ENCODE data around the gene APOL2.
"Not testable (repeated sequence)": the region's sequence is repeated elsewhere in the genome, so short reads cannot be mapped to it uniquely, and the experiment has no call there.

Gene APOL2

GRCh38 chr22:36215981-36216380 lies 23.3 kb downstream of the APOL2 start:
- peaks cover 91% of the 10 kb centered on the region for H3K27me3 Mint-ChIP-seq
- no peak overlapping the region for H3K27ac Mint-ChIP-seq
- no peaks in the 10 kb centered on the region for H3K36me3 Mint-ChIP-seq
- no peaks in the 10 kb centered on the region for H3K9me3 Mint-ChIP-seq
- CTCF ChIA-PET: interaction anchor here (0.7 to 2.0 kb wide), 2 partner anchors 21 to 150 kb away, joined by 3 to 5 read pairs; no protein-coding TSS in a partner anchor
- no peak overlapping the region for H3K4me3 Mint-ChIP-seq
- no peak for DNase-seq
- peaks cover 3% of the 10 kb centered on the region for H3K4me1 Mint-ChIP-seq

GRCh38 chr22:36213586-36213985 lies 25.7 kb downstream of the APOL2 start:
- no peak for DNase-seq
- H3K4me3 Mint-ChIP-seq: no peak overlapping the region
- H3K9me3 Mint-ChIP-seq: peaks cover 4% of the 10 kb centered on the region
- H3K27ac Mint-ChIP-seq: no peak overlapping the region
- CTCF ChIA-PET: interaction anchor here (1.3 to 1.5 kb wide), 2 partner anchors 19 to 64 kb away, joined by 3 read pairs; no protein-coding TSS in a partner anchor
- peaks cover 92% of the 10 kb centered on the region for H3K27me3 Mint-ChIP-seq
- no peaks in the 10 kb centered on the region for H3K36me3 Mint-ChIP-seq
- peaks cover 6% of the 10 kb centered on the region for H3K4me1 Mint-ChIP-seq

GRCh38 chr22:36212901-36213300 lies 26.4 kb downstream of the APOL2 start:
- Mint-ChIP-seq H3K9me3 (peaks cover 4% of the 10 kb centered on the region), H3K27me3 (peaks cover 86% of the 10 kb centered on the region), H3K4me3 (no peak overlapping the region), H3K27ac (no peak overlapping the region), H3K36me3 (no peaks in the 10 kb centered on the region), H3K4me1 (peaks cover 6% of the 10 kb centered on the region)
- DNase-seq: no peak
- CTCF ChIA-PET: interaction anchor here (1.5 to 1.8 kb wide), 3 partner anchors 8 to 65 kb away, joined by 3 to 6 read pairs (median 6); partner anchors contain the start of gene APOL4

GRCh38 chr22:36211237-36211861 lies 28.0 kb downstream of the APOL2 start:
- Mint-ChIP-seq H3K27ac (no peak overlapping the region), H3K9me3 (peaks cover 4% of the 10 kb centered on the region), H3K4me3 (no peak overlapping the region), H3K27me3 (peaks cover 72% of the 10 kb centered on the region), H3K4me1 (peaks cover 6% of the 10 kb centered on the region), H3K36me3 (no peaks in the 10 kb centered on the region)
- no peak for DNase-seq
- CTCF ChIA-PET: interaction anchor here (1.6 to 1.8 kb wide), 3 partner anchors 9 to 28 kb away, joined by 5 to 6 read pairs (median 6); partner anchors contain the start of genes APOL2 and APOL4

GRCh38 chr22:36210224-36210623 lies 29.1 kb downstream of the APOL2 start:
- CTCF ChIA-PET: no interaction called here
- DNase-seq: no peak
- H3K27me3 Mint-ChIP-seq: peaks cover 70% of the 10 kb centered on the region
- H3K4me1 Mint-ChIP-seq: peaks cover 6% of the 10 kb centered on the region
- H3K9me3 Mint-ChIP-seq: peaks cover 4% of the 10 kb centered on the region
- no peak overlapping the region for H3K4me3 Mint-ChIP-seq
- H3K27ac Mint-ChIP-seq: no peak overlapping the region
- H3K36me3 Mint-ChIP-seq: no peaks in the 10 kb centered on the region

- H3K27ac Mint-ChIP-seq, CTCF ChIA-PET, H3K36me3 Mint-ChIP-seq, H3K4me3 Mint-ChIP-seq, H3K9me3 Mint-ChIP-seq, DNase-seq, H3K4me1 Mint-ChIP-seq: not testable (repeated sequence)
- H3K27me3 Mint-ChIP-seq: peaks cover 67% of the 10 kb centered on the region
These were observed 29.8 kb downstream of the APOL2 start for GRCh38 chr22:36209488-36209908.

GRCh38 chr22:36208914-36209313 lies 30.4 kb downstream of the APOL2 start:
- H3K9me3 Mint-ChIP-seq: peaks cover 4% of the 10 kb centered on the region
- no peak overlapping the region for H3K4me3 Mint-ChIP-seq
- no peak overlapping the region for H3K27ac Mint-ChIP-seq
- peaks cover 67% of the 10 kb centered on the region for H3K27me3 Mint-ChIP-seq
- no peaks in the 10 kb centered on the region for H3K36me3 Mint-ChIP-seq
- CTCF ChIA-PET: no interaction called here
- peaks cover 6% of the 10 kb centered on the region for H3K4me1 Mint-ChIP-seq
- no peak for DNase-seq

GRCh38 chr22:36208162-36208765 lies 31.1 kb downstream of the APOL2 start:
- CTCF ChIA-PET: no interaction called here
- H3K27me3 Mint-ChIP-seq: peaks cover 64% of the 10 kb centered on the region
- no peak overlapping the region for H3K4me3 Mint-ChIP-seq
- DNase-seq: no peak
- H3K36me3 Mint-ChIP-seq: no peaks in the 10 kb centered on the region
- H3K9me3 Mint-ChIP-seq: peaks cover 4% of the 10 kb centered on the region
- no peak overlapping the region for H3K27ac Mint-ChIP-seq
- peaks cover 6% of the 10 kb centered on the region for H3K4me1 Mint-ChIP-seq

GRCh38 chr22:36206255-36206654 lies 33.1 kb downstream of the APOL2 start:
- Mint-ChIP-seq H3K27me3 (peaks cover 52% of the 10 kb centered on the region), H3K9me3 (peaks cover 4% of the 10 kb centered on the region), H3K27ac (no peak overlapping the region), H3K36me3 (no peaks in the 10 kb centered on the region), H3K4me1 (peaks cover 16% of the 10 kb centered on the region), H3K4me3 (no peak overlapping the region)
- no peak for DNase-seq
- CTCF ChIA-PET: interaction anchor here (1.5 kb wide), 1 partner anchor 16 kb away, joined by 4 read pairs; no protein-coding TSS in a partner anchor

GRCh38 chr22:36205573-36205972 lies 33.8 kb downstream of the APOL2 start:
- DNase-seq, H3K4me3 Mint-ChIP-seq, H3K36me3 Mint-ChIP-seq, H3K9me3 Mint-ChIP-seq, H3K27ac Mint-ChIP-seq: not testable (repeated sequence)
- CTCF ChIA-PET: interaction anchor here (1.5 kb wide), 1 partner anchor 17 kb away, joined by 4 read pairs; no protein-coding TSS in a partner anchor
- Mint-ChIP-seq H3K27me3 (peaks cover 45% of the 10 kb centered on the region), H3K4me1 (peaks cover 14% of the 10 kb centered on the region)

- H3K27ac Mint-ChIP-seq: no peak overlapping the region
- peaks cover 17% of the 10 kb centered on the region for H3K4me1 Mint-ChIP-seq
- DNase-seq: no peak
- H3K4me3 Mint-ChIP-seq: no peak overlapping the region
- CTCF ChIA-PET: interaction anchor here (0.6 to 1.6 kb wide), 2 partner anchors 24 to 50 kb away, joined by 3 read pairs; no protein-coding TSS in a partner anchor
- peaks cover 36% of the 10 kb centered on the region for H3K27me3 Mint-ChIP-seq
- no peaks in the 10 kb centered on the region for H3K36me3 Mint-ChIP-seq
- peaks cover 4% of the 10 kb centered on the region for H3K9me3 Mint-ChIP-seq
These were observed 34.7 kb downstream of the APOL2 start for GRCh38 chr22:36204632-36205015.

- Mint-ChIP-seq H3K27ac (no peak overlapping the region), H3K4me1 (peaks cover 17% of the 10 kb centered on the region), H3K36me3 (no peaks in the 10 kb centered on the region), H3K9me3 (peaks cover 1% of the 10 kb centered on the region), H3K27me3 (peaks cover 31% of the 10 kb centered on the region), H3K4me3 (no peak overlapping the region)
- CTCF ChIA-PET: interaction anchor here (0.6 to 1.6 kb wide), 2 partner anchors 24 to 51 kb away, joined by 3 read pairs; no protein-coding TSS in a partner anchor
- no peak for DNase-seq
These were observed 35.2 kb downstream of the APOL2 start for GRCh38 chr22:36204001-36204631.

- not testable (repeated sequence) for H3K36me3 Mint-ChIP-seq
These were observed 35.9 kb downstream of the APOL2 start for GRCh38 chr22:36203441-36203840.

GRCh38 chr22:36202906-36203305 lies 36.4 kb downstream of the APOL2 start:
- not testable (repeated sequence) for H3K9me3 Mint-ChIP-seq, H3K4me3 Mint-ChIP-seq, DNase-seq, H3K27ac Mint-ChIP-seq, H3K36me3 Mint-ChIP-seq
- CTCF ChIA-PET: interaction anchor here (1.0 to 1.9 kb wide), 4 partner anchors 9 to 83 kb away, joined by 3 to 6 read pairs (median 5); partner anchors contain the start of gene APOL2
- Mint-ChIP-seq H3K27me3 (peaks cover 32% of the 10 kb centered on the region), H3K4me1 (peaks cover 25% of the 10 kb centered on the region)

More at GRCh38 chr22:36203441-36203840, 35.9 kb downstream of the APOL2 start:
- peaks cover 20% of the 10 kb centered on the region for H3K4me1 Mint-ChIP-seq
- H3K4me3 Mint-ChIP-seq, H3K27ac Mint-ChIP-seq, DNase-seq, H3K9me3 Mint-ChIP-seq: not testable (repeated sequence)
- CTCF ChIA-PET: interaction anchor here (1.0 to 1.9 kb wide), 4 partner anchors 9 to 82 kb away, joined by 3 to 6 read pairs (median 4); partner anchors contain the start of gene APOL2
- peaks cover 31% of the 10 kb centered on the region for H3K27me3 Mint-ChIP-seq

Measured in activated naive CD4-positive, alpha-beta T cell treated with anti-CD3 and anti-CD28 coated beads, Interleukin-2, amount 10 ng/mL, durations not matched to agents 7 days and 5 days (primary cell).